Femur (tissue), 1 donor: ENCODE data around the gene EIF4E3.

Experiments used
- DNase-seq: peaks from one replicate; pipeline ENCODE4 v3.0.0-alpha.2; 2017

The EIF4E3 gene

DNA sequence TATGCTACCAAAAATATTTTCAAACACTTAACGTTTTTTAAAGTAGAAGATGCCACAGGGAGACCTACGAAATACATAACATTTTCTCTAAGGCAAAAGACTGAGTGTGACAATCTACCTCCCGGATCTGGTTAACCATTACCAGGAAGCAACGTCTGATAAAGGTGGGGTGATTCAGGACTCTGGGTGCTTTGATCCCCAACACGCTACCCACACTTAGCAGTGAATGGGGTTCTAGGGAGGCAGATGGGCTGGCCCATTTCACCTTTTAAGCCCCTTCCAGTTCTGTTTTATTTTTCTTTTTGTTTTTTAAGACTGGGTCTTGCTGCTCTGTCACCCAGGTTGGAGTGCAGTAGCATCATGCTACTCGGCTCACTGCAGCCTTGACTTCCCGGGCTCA is 39.5 kb downstream of the EIF4E3 start:
- no peak for DNase-seq

DNA sequence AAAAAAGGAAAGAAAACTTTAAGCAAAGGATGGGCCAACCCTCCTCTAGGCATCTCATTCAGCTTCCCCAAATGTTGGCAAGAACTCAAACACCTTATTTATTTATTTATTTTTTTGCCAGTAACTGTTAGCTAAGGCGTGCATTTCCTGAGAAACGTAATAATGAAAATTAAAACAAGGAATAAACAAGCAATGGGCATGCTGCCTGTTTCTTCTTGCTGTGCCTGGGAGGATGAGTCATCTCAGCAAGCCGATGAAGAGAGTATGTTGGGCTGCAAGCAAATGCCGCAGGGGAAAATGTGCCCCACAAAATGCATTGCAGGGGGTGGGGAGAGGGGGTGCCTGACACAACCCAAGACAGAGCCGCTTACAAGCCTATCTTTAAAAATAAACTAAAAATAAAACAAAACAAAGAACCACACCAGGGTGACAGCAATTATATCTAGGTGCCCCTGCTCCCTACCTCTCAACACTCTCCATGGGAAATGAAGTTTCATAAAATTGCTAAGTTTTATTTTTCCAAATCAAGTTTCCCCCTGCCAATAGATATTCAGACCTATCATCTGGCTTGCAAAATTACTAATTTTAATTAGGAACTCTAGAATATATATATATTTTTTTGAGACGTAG is 40.3 kb downstream of the EIF4E3 start:
- no peak for DNase-seq

DNA sequence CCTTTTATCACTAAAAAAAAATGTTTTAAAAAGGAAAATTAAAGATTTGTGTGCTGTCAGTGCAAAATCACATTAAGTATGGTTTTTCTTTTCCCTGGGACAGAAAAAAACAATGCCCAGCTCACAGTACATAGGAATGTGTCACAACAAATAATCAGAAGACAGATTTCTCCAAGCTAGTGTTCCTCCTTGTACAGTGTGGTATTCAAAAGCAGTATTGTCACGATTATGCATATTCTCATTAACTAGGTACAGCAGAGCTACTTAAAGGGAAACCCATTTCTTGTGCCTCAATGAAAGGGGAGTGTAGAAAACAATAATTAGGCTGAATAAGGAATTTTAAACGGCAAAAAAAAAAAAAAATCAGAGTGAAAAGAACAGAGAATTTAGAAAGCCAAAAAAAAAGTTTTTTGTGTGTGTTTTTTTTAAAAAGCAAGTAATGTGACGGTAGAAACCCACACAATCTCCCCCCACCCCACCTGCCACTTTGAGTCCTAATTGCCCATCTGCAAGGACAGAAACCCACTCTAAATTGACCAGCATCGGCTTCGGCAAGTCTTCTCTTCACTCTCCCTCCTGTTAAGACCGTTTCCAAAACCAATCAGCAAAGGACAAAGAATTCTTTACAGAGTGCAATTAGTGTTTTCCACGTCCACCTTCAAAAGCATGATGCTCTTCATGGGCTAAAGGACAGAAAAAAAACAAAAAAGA is 41.0 kb downstream of the EIF4E3 start:
- DNase-seq = no peak

DNA sequence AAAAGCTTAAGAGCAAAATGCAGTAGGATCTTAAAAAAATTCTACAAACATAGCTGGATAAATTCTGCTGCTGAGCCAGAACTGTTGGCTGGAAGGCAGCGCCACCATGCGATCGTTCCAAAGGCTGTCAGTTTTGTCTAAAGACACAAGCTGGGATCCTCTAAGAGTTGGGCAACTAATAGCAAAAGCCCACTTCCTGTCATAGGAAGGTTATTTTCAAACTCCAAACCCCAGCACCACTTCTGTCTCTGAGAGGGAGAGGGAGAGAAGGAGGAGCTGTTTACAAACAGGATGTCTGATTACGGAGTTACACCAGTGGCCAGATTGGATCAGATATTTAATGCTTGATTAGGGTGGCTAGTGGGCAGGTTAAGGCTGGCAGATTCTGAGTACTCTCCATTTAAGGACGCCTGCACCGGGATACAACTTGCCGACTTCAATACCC is 44.0 kb downstream of the EIF4E3 start:
- DNase-seq = peak; percentile 70

DNA sequence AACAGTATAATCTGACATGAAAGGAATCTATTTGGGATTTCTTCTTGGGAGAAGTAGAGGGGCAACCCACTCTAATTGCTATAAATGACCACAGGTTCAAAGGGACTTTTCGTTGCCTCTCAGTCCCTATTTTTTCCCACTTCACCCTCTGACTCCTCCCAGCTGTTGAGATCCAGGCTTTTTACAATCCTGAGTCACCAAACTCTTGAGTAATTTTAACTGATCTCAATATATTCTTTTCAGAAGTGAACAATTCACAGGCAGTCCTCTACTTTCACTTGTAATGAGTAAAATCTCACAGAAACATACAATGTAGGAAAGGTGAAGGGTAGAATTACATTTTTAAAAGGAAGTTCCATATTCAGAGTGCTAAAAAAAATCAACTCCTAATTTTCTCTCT is 44.6 kb downstream of the EIF4E3 start:
- DNase-seq = no peak

DNA sequence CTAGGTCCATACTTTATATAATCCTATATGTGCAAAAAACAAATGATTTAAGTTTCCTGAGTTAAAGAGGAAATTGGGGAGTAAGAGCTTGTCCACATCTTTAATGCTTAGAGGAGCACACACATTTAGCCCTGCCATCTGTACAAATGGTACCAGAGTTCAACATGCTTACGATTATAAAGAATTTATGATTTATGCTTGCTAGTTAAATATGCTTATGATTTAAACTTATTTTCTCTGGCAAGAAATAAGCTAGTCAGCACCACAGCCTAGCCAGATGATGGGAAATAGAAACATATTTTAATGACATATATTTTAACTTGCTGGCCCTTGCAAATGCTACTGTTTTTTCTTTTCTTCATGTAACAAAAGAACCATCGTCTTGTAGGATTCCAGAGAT is 48.3 kb downstream of the EIF4E3 start:
- DNase-seq = no peak

DNA sequence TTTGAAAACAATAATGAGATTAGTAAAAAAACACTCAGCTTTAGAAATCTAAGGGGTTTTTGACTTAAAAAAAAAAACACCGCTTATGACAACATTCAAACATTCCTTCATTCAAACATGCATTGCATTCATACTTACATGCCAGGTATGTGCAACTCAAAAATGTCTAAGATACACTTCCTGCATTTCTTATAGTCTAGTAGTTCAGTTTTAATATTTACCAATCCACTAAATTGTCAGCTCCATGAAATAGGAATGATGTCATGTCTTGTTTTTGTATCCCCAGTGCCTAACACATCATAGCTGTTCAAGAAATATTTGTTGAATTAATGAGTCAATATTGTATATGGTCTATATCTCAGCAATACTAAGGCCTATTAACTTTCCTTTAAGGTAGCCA is 51.7 kb downstream of the EIF4E3 start:
- DNase-seq = no peak

DNA sequence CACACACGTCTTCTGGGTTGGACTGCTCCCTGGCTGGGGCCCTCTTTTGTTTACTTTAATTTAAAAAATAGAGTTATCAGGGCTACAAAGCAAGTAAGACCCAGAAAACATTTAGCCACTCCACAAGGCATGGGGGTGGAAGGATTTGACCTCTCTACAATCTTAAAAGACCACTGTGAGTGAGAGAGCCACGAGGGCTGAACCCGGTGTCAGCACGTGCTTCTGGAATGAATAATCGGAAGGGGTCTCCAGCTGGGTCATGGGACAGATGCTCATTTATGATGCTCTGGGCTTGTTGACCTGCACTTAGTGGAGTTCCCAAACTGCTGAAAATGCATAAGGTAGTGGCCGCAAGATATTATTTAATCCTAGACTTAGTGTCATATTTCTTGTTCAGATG is 52.4 kb downstream of the EIF4E3 start:
- no peak for DNase-seq

DNA sequence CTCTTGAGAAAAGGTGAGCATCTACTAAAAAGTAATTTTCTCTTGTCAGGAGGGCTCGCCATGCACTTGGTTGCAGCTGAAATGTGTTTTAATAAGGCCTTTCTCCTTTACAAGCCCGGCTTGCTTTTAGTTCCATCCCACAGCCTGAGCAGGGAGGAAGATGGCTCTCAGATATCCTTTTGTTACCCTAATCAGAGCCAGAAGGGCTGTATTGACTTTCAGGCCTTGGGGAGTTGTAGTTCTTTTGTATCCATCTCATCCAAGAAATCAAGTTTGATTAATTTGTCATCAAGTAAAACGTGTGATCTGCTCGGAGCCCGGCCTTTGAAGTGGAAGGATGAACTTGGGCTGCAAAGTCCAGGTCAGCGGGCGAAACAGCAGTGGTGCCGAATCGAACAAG is 52.9 kb downstream of the EIF4E3 start:
- DNase-seq = no peak

DNA sequence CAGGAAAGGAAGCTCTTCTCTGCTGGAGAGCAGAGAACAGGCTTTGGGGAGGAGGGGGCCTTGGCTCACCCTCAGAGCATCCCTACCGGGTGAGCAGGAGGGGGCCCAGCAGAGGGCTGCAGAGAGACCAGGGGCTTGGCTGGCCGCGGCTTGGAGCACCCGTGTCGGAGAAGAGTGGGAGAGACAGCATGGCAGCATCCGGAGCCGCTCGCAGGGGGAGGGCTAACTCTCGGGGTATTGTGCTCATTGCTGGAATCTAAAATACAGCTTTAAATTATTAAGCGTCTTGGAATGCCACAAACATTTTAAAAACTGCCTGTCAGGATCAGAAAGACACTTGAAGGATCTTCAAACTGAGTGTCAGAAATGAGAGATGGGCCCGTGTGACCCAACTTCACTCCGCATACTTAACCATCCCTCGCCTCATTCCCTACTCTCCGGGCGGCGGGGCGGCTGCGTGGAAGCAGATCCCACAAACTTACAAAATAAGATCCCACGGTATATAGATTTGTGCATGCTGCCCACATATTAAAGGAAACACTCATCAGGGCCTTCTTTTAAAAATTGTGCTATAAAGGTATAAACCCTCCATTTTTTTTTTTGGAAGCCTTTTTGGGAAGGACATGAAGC is 53.9 kb downstream of the EIF4E3 start:
- no peak for DNase-seq

DNA sequence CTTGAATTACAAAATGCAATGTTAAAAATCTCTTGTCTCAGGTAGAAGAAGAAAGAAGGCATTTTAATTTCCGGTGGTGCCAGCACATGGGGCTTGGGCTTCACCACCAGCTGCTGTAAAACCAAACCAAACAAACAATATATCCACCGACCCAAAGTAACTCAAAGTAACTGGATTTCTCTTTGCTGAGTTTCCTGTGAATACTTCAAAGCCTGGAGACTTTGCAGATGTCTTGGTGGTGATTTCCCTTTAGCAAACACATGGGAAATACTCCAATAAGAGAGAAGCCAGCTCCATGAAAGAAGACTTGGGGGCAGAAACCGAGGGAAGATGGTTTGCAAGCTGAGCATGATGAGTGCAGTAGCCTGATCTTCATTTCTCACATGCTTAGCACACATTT is 62.6 kb downstream of the EIF4E3 start:
- DNase-seq = no peak

DNA sequence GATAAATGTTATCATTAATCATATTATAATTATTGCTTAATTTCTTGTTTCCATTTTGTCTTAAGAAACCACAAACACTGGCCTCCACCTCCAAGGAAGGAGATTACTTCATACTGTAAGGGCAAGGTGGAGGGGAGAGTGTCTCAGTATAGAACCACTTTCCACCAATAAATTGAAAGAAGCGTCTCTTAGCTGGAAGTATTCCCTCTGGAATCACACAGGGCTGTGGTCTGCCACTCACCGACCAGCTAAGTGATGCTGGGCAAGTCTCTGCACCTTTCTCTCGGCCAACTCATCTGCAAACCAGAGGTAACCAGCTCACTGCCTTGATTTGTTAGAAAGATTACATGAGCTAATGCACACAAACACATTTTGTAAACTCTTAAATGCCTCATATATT is 63.1 kb downstream of the EIF4E3 start:
- DNase-seq = no peak

DNA sequence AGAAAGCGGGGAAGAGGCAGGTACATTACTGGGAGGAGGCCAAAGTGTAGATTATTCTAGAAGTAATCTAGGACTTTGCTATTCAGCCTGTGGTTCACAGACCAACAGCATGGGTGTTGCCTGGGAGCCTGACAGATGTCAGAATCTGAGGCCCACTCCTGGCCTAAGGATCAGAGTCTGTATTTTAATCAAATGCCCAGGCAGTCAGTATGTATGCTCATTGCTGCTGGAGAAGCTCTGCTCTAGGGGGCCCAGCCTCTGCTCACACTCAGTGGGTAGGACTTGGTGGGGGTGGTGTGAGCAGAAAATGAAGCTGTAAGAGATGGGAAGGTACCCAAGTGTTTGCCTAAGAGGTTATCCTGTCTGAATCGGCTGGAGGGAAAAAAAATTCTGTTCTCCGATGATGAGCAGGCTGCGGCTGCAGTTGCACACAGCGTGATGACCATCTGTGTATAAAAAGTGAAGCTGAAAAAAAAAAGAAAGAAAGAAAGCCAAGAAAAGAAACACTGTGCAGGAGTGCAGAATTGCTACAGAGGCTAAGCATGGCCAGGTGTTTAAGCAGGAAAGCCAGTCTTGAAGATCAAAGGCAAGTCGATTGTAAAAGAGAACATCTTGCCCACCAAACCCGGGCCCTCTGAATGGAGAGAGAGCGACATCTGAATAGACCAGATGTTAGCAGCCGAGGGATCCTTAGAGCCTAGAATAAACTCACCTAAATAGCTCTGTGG is 65.2 kb downstream of the EIF4E3 start:
- DNase-seq = no peak

DNA sequence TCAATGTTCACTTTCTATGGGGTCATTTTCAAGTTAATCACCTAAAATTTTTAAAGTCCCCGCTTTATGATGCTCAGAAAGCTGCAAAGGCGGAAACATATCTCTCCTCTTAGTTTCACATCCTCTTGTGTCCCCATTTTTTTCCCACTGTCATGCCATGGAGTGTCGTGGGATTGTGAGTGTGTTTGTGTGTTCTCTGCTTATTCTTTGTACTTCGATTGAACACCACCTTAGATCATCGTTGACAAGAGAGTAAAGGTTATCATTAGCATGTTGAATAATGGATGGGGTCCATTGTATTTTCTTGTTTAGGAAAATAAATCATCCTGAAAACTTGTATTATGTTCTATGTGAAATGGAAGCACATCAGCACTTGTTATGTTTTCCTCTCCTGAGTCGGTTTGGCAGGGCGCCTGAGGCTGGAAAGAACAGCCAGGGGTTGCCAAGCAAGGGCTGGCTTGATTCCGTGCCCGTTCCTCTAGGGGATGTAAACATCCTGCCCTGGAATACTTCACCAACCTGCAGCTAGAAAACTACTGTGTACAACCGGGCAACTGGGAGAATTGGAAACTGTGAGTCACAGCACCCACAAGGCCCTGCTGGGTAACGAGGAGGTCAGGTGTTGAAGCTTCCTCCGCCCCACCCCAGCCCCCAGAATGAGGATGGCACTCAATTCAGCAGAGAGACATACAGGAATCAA is 67.2 kb downstream of the EIF4E3 start:
- DNase-seq = peak; percentile 79

DNA sequence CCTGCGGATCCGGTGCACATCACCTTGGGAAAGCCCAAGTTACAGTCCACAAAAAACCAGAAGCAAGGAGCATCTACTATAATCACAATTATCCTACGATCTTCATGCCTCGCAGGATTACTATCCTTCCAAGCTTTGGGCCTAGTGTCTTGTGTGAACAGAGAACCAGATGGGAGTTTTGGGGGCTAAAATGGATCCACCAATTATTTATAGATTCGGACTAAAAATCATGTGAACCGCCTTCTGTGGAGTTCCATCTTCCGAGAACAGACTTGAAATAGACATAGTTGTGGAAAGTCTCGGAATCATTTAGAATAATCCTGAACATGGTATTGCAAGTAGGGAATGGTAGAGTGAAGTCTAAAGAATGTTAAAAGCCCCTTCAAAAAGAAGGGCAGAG is 70.1 kb downstream of the EIF4E3 start:
- no peak for DNase-seq

DNA sequence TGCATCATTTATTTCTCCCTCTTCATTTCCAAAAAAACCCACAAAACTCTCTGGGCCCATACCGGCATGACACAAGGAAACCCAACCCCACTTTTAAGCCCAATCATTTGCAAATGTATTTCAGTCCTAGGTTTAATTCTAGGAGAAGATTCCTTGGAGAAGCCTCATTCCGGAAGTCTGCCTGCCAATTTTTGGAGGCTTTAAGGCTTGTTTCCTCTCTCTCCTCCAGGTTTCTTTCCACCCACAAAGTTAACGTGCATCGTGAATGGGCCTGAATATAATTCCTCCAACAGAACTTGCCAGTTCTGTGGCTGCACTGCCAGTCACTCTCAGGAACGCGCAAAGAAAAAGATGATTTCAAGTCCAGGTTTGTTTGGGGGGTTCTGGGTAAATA is 71.8 kb downstream of the EIF4E3 start:
- DNase-seq = peak; percentile 51

DNA sequence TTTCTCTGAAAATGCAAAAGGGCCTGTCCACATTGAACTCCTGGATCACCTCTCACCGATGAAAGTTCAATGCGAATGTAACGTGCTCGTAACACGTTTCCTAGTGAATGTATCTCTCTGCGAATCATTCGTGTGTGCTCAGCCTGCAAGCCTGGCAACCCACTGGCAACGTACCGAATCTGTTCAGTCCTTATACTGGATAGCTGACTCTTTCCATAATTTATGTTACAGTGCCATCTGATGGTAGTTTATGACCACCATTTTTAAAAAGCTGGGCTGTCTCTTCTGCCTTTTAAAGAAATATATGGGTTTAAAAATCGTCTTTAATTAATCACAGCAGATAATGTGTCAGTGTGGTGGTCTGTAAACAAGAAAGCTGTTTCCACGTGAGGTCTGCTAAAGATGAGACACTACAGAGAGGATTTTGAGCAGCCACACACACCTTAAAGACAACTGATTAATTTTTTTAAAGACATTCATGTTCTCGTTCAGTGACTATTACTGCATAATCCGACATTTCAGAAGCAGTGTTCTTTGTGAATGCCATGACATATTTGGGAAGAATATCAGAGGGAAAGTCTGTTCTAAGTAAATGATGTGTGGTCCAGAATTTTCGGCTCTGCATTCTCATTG is 72.3 kb downstream of the EIF4E3 start:
- DNase-seq = peak; percentile 53

DNA sequence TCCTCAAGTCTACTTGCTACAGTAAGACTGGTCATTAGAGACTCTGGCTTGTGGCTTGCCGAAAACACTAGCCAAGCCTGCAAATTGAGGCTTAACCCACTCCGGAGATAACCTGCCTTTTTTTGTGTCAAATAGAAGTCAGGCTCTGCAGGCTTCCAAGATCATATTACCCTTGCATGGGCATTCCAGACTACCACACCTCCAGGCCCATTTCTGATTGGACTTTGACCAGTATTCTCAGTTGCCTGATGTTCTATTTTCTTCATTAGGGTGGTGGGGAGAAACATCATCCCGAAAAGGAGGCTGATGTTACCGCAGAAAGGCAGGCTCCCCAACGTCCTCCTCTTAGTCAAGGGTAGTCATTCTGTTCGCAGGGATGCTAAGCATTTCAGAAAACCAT is 73.6 kb downstream of the EIF4E3 start:
- DNase-seq = no peak

DNA sequence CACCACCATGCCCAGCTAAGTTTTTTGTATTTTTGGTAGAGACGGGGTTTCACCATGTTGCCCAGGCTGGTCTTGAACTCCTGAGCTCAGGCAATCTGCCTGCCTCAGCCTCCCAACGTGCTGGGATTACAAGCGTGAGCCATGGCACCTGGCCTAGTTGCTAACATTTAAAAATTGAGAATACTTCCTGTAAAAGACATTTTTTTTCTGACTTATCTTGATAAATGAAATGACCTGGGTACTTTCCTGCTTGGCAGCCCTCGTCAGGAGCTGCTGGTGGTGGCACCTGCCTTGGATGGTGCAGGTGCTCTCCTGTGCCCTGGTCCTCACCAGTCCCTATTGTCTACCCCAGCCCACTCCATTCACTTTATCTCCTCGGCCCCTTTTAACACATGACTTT is 74.8 kb downstream of the EIF4E3 start:
- no peak for DNase-seq

DNA sequence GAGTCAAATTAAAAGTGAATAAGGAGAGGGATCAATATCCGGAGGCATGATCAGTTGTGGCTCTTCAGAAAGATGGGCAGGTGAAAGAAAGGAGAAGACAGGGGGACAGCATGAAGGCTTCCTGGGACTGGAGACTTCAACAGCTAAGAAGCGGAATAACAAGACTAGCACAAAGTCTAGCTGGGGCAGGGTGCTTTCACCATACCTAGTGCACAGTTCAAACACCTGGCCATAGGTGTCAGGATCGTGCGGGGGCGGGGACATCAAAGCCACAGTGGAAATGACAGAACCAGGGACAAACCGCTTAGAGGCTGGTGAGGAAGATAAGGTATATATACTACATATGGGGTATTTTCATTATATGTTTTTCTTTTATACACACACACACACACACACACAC is 75.4 kb downstream of the EIF4E3 start:
- DNase-seq = no peak

DNA sequence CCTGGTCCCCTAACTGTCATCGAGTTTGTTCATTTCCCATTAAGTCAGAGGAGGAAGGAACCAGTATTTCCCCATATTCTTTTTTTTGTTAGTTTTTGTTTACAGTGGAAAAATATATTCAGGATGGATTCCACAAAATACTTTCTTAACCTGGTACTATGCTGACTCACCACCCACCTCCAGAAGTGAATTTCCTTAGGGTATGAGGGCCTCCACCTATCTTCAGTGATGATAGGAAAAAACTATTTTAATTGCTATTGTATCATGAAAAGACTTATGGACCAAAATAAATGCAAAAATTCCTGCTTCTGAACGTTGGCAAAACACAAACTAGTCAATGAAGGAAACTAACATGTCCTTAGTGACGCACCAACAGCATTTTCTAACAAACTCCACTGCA is 77.5 kb downstream of the EIF4E3 start:
- DNase-seq = no peak

DNA sequence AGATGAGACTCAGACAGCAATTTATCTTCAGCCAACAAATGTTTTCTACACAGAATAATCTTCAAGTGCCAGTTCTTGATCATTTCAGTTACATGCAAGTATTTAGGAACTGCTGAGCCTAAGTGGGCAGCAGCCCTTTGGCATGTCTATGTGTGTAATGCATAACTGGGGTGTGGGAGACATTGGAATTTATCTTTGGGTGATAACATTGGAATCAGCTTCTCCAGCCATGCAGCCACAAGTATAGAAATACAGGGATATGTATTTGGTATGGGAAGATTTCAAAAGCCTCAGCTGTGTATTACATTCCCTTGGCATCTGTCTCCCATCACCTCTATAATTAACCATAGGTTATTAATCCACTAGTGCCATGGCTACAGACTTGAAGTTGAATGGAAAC is 78.2 kb downstream of the EIF4E3 start:
- no peak for DNase-seq

DNA sequence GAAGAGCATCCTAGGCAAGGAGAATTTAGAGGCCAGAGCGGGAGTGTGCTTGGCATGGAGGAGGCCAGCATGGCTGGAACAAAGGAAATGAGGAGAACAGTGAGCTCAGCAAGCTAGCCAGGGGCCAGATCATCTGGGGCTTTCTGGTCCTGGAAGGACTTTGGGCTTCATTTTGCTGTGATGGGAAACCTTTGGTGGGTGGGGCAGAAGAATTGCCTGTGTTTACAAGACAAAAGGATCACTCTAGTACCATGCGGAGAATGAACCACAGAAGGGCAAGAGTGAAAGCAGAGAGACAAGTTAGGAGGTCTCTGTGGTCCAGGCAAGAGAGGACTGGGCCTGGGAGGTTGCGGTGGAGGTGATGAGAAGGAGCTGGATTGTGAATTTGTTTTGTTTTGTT is 80.1 kb downstream of the EIF4E3 start:
- no peak for DNase-seq
